ENCODE results near the gene LDHB. TPM values are rescaled to one million over a fixed set of nuclear protein-coding genes. Genes with fewer than 3 reads are reported as not detected.
"Not testable (repeated sequence)": the region's sequence is repeated elsewhere in the genome, so short reads cannot be mapped to it uniquely, and the experiment has no call there.

Gene LDHB
- total RNA-seq, 2 donors from 2014 or later, result 298 to 315 TPM

DNA sequence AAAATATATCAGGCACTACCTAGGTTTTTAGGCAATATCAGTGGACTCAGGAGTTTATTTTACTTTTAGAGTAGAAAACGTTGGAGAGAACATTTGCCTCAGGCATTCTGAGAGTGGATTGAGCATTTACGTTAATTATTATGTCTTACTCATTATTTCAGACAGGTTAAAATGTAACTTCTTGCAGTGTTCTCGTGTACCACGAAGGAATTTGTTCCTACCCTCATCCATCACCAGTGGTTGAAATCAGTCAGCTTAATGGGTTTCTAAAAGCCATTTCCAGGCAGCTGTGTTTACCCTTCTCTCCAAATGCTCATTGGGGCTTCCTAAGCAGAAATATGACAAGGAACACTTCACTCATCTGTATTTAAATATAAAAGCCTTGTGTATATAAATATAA lies 9.1 kb upstream of the LDHB start:
- intact Hi-C loops (cut with DNase I), result no loop called here
- DNase-seq (ENCODE audit: low spot score), result no peak

DNA sequence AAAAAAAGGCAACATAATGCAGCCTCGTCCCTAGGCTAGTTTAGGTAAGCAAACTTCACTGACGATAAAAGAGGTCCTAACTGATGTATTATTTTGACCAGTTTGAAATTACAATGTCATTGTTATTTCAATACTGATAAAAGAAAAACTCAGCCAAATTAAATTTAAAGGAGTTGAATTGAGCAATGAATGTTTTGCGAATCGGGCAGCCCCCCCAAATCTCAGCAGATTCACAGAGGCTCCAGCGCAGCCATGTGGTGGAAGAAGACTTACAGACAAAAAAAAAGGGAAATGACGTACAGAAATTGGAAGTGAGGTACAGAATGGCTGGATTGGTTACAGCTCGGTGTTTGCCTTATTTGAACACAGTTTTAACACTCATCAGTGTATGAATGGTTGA lies 8.2 kb upstream of the LDHB start:
- no peak for DNase-seq (ENCODE audit: low spot score)
- intact Hi-C loops (cut with DNase I), result no loop called here

DNA sequence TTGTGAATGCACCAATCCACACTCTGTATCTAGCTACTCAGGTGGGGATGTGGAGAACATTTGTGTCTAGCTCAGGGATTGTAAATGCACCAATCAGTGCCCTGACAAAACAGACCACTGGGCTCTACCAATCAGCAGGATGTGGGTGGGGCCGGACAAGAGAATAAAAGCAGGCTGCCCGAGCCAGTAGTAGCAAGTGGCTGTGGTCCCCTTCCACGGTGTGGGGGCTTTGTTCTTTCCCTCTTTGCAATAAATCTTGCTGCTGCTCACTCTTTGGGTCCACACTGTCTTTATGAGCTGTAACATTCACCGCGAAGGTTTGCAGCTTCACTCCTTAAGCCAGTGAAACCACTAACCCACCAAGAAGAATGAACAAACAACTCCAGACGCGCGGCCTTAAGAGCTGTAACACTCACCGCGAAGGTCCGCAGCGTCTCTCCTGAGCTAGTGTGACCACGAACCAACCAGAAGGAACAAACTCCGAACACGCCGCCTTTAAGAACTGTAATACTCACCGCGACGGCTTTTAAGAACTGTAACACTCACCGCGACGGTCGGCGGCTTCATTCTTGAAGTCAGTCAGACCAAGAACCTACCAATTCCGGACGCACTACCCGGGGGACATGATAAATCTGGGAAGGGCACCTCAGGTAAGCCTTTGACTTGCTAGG lies 4.6 kb upstream of the LDHB start:
- intact Hi-C loops (cut with DNase I), result no loop called here
- peak; percentile 71 for DNase-seq (ENCODE audit: low spot score)

DNA sequence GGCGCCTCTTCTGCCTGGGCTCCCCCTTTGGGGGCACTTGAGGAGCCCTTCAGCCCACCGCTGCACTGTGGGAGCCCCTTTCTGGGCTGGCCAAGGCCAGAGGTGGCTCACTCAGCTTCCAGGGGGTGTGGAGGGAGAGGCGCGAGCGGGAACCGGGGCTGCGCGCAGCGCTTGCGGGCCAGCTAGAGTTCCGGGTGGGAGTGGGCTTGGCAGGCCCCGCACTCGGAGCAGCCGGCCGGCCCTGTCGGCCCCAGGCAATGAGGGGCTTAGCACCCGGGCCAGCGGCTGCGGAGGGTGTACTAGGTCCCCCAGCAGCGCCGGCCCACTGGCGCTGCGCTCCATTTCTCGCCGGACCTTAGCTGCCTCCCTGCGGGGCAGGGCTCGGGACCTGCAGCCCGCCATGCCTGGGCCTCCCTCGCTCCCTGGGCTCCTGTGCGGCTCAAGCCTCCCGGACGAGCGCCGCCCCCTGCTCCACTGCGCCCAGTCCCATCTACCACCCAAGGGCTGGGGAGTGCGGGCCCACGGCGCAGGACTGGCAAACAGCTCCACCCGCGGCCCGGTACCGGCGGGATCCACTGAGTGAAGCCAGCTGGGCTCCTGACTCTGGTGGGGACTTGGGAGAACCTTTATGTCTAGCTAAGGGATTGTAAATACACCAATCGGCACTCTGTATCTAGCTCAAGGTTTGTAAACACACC lies 3.9 kb upstream of the LDHB start:
- DNase-seq (ENCODE audit: low spot score), result peak; percentile 48
- intact Hi-C loops (cut with DNase I), result not testable (repeated sequence)

DNA sequence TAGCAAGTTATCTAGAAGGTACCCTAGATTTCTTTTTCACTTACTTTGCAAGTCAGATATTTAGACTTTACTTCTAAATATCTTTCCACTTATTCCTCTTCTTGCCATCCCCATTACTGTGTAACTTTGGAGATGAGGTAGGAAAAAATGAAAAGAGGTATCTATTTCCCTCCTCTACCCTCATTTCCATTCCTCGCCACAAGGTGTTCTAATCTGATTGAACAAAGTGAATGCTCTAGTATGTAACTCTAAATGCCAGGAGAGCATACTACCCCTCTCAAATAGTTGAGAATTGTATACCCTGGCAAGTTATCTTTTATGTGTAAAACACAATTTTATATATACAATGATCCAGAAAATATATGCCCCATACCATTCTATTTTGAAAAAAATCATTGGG lies 1.7 kb upstream of the LDHB start:
- DNase-seq (ENCODE audit: low spot score), result no peak
- intact Hi-C loops (cut with DNase I), result no loop called here

DNA sequence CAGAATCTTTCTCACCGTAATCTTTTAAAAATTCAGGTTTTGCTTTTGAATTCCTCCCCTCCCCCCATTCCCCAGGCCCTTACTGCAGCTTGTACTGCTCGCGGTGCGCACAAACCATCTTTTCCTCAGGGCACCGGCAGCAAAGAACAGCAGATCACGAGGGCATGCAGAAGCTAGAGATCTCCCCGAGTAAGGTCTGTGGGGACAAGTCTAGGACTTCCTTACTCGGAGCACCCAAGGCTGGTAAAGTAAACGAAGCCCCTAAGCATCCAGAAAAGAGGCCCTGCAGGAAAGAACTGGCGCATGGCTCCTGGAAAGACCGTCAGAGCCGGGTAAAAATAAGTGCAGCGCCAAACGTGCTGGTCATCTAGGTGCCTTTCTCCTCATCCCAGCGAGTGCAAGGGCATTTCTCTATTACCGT lies 727 bp downstream of the LDHB start:
- intact Hi-C loops (cut with DNase I), result no loop called here
- DNase-seq (ENCODE audit: low spot score), result no peak

DNA sequence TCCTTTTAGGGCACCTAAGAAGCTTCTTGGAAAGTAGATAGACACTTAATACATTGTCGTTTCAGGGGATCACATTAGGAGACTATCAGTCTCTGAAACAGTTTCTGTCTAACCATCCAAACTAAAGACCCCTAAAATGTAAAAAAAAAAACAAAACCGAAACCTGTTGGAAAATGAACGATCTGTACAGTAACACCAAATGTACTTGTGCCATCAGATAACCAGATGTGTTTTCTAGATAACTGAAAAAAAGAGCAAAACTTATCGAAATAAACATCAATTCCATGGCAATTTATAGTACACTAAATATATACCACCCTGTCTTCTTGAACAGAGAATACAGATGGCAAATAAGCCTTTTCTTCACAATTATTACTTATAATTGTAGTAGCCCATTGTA lies 2.1 kb downstream of the LDHB start:
- intact Hi-C loops (cut with DNase I), result no loop called here

DNA sequence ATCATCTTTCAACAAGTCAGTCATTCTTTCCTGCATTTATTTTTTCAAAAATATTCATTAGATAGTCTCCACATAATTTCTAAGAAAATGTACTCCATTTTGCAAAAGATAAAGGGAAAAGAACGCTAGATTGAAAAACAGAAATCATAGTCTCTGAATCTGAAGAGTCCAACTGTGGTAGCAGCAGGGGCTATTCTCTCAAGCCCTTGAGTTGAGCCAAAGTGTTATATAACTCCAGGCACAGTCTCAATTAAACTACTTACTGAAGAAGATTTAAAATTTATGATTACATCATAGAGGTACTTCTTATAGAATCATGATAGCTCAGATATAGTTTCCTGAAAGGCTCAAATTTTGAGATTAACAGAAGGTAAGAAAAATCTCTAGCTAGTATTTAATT lies 5.8 kb downstream of the LDHB start:
- intact Hi-C loops (cut with DNase I), result no loop called here
- DNase-seq (ENCODE audit: low spot score), result no peak

More for the DNA sequence above, 2.1 kb downstream of the LDHB start:
- DNase-seq (ENCODE audit: low spot score), result no peak

DNA sequence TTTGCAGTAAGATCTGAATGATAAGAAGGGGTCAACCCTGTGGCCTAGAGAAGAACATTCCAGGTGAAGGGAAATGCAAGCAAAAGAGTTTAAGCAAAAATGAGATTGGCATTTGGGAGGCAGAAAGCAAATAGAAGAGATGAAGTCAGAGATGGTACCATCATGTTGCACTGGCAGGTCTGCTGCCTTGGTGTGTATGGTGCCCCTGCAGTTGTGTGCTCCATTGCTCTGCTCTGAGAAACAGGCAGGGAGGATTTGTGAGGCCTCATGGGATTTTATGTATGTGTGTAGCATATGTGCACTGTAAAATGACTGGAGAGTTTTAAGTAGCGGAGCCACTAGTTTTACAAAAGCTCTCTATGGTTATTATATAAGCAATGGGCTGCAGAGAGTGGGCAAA lies 6.6 kb downstream of the LDHB start:
- intact Hi-C loops (cut with DNase I), result no loop called here
- no peak for DNase-seq (ENCODE audit: low spot score)

DNA sequence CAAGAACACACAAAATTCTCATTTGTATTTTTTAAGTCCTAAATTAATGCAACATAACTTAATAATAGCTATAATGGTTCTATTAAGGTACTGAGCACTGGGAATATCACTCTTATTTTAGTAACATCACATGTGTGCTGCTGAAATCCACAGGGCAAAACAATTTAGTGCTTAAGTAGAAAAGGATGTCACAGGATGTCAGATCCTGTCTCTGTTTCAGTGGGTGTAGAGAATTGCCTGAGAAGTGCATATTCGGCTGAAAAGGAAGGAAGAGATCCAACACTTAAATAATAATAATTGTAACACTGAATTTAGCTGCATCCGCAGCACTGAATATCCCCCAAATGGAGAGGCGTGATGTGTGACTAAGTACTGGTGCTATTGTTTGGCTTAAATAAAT lies 8.6 kb downstream of the LDHB start:
- no peak for DNase-seq (ENCODE audit: low spot score)
- intact Hi-C loops (cut with DNase I), result no loop called here

DNA sequence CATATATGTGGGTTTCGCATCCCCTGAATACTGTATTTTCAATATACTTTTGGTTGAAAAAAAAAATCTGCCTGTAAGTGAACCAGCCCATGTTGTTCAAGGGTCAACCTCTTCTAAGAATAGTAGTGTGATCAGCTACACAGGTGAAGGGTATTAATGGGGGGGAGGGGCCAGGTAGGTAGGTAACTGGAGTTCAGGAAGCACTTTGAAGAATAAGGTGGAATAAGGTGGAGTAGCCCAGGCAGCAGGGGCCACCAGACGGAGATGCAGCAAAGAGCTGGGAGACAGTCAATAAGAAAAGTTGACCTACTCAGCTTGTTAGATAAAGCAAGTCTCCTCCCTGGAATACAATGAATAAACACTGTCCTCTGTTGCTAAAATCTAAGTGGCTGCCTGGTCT lies 9.3 kb downstream of the LDHB start:
- intact Hi-C loops (cut with DNase I), result no loop called here
- DNase-seq (ENCODE audit: low spot score), result no peak

DNA sequence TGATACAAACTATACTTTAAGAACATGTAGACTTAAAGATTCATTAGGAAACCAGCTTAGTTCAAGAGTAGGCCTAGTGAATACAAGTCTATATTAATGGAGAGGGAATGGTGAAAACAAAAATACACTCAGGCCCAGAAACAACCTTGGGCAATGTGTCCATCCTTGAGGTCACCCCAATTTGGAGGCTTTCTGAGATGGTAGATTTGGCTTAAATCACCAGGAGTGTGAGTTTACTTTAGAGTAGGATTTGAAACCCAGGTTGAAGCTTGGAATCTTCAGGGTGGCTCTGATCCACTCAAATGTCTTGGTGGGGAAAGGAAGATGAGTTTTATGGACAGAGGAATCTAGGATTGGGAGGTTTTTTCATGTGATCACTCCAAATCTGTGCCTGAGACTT lies 10.5 kb downstream of the LDHB start:
- intact Hi-C loops (cut with DNase I), result no loop called here
- no peak for DNase-seq (ENCODE audit: low spot score)

DNA sequence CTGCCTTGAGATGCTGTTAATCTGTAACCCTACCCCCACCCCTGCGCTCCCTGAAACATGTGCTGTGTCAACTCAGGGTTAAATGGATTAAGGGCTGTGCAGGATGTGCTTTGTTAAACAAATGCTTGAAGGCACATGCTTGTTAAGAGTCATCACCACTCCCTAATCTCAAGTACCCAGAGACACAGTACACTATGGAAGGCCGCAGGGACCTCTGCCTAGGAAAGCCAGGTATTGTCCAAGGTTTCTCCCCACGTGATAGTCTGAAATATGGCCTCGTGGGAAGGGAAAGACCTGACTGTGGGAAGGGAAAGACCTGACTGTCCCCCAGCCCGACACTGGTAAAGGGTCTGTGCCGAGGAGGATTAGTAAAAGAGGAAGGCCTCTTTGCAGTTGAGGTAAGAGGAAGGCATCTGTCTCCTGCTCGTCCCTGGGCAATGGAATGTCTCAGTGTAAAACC lies 12.6 kb downstream of the LDHB start:
- DNase-seq (ENCODE audit: low spot score); intact Hi-C loops (cut with DNase I): not testable (repeated sequence)

DNA sequence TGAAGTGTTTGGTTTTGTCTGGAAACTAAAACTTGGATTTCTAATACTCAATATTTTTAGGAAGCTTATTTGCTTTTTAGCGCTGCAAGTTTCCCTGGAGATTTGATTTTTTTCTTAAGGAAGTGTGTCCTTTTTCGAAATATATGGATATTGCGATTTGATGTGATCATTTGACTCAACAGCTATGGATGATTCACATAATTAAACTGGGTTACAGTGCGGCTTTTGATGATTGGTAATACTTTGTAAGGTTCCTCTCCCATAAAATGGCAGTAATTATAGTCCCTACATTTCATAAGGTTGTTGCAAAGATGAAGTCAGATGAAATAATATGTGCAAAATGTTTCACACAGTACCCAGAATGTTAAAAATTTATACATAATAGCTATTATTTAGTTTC lies 13.1 kb downstream of the LDHB start:
- intact Hi-C loops (cut with DNase I), result no loop called here

DNA sequence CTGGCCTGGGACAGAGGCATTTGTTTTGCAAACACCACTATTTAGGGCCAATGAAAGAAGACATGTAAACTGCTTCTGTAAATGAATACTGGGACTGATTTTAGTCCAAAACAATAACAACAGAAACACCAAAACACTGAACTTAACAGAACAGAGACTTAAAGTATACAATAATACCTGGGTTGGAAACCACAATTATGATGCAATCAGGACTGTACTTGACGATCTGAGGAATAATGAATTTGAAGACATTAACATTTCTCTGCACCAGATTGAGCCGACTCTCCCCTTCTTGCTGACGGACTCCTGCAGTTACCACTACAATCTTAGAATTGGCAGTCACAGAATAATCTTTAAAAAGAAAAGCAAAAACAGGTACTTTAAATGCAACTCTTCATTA lies 13.9 kb downstream of the LDHB start:
- intact Hi-C loops (cut with DNase I), result no loop called here
- no peak for DNase-seq (ENCODE audit: low spot score)

More for the DNA sequence above, 13.1 kb downstream of the LDHB start:
- DNase-seq (ENCODE audit: low spot score), result no peak

DNA sequence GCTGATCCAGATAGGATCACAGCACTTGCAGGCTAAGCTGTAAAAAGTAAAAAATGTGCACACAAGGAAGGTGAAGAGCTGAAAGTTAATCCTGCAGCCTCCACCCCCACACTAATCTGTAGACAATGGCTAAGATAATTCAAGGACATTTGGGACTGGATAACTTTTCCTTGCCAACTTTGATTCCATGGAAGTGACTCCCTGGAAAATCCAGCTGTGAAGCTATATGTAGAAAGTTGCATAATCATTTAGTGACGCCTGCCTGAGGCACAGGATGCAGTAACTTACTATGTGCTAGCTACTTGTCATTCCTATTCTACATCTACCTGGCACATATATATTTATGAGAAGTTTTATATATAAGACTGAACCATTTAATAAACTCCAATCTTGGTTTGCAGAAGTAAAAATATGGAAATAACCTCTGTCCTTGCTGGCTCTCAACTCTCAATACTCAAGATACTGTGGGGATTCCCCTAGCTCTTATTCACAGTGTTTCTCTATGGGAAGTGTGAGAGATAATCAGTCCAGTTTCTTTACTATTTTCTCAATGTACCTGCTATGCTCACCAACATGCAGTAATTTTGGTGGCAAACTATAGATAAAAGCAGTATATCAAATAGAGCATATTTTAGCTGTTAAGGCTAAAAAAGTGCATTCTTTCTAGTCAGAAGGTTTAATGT lies 14.8 kb downstream of the LDHB start:
- intact Hi-C loops (cut with DNase I), result no loop called here
- DNase-seq (ENCODE audit: low spot score), result no peak

DNA sequence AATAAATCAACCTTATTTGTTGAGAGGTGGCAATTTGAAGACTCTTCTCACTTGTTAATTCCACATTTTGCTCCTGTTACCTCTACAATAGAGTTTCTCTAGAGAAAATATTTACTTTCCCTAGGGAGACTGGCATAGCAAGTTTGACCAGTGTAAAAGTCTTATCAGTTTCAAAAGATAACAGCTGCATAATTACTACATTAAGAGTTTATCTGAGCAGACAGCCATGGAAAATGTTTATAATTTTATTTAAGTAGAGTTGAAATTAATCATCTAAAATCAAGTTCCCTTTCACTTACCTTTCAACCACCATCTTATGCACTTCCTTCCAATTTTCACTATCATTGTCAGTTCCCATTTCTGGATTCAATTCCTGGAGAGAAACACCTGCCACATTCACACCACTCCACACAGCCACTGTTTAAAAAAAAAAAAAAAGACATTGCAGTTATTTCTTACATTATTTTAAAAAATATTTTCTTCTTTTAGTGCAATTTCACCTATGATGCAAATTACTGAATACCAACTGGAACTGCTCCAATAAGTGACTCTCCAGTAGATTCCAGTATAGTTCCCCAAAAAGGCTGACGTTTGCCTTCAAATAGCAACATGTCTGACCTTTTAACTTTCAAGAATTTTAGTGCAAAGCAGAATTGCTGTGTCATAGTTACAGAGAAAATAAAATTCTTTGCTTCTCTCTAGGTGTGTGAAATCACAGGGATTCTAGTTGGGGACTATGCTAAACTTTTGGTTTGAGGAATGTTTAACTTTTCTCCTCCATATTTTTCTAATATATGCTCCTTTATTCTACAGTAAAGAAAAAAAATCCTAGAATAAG lies 19.4 kb downstream of the LDHB start:
- intact Hi-C loops (cut with DNase I), result no loop called here
- no peak for DNase-seq (ENCODE audit: low spot score)

DNA sequence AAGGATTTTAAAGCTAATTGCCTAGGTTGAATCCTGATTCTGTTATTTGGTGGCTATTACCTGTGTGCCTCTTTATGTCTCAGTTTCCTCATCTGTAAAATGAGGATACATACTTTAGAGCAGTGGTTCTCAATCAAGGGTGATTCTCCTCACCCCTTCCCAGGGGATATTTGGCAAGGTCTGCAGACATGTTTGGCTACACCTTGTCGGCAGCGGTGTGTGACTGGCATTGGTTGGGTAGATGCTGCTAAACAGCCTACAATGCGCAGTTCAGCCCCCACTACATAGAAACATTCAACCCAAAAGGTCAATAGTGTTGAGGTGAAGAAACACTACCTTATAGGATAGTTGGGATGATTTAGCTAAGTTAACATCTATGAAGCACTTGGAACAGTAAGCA lies 23.4 kb downstream of the LDHB start:
- DNase-seq (ENCODE audit: low spot score), result no peak
- intact Hi-C loops (cut with DNase I), result no loop called here

DNA sequence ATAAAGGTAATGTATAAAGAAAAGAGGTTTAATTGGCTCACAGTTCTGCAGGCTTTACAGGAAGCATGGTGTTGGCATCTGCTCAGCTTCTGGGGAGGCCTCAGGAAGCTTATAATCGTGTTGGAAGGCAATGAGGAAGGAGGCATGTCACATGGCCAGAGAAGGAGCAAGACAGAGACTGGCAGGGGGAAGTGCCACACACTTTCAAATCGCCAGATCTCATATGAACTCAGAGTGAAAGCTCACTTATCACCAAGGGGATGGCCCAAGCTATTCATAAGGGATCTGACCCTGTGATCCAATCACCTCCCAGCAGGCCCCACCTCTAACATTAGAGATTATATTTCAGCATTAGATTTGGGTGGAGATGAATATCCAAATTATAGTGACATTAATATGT lies 26.3 kb downstream of the LDHB start:
- intact Hi-C loops (cut with DNase I), result no loop called here
- DNase-seq (ENCODE audit: low spot score), result no peak

DNA sequence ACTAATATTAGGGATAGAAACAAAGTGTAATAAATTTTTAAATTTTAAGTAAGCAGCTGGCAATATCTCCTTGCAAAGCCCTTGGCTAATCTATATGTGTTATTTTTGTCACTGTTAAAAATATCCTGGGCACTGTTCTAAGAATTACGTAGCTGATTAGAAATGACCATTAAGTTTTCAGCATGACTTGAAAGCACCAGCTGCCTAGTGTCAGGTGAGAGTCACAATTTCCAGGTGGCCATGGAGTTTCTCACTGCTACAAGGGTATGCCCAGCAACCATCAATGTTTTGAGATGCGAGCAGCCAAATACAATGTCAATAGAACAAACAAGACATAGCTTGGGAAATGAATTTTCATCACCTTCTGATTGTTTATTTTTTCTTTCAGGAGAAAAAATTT lies 29.7 kb downstream of the LDHB start:
- DNase-seq (ENCODE audit: low spot score), result no peak
- intact Hi-C loops (cut with DNase I), result no loop called here
